ENCODE results near the gene DPM3.
"Not testable (repeated sequence)": the region's sequence is repeated elsewhere in the genome, so short reads cannot be mapped to it uniquely, and the experiment has no call there.

DPM3 gene

DNA sequence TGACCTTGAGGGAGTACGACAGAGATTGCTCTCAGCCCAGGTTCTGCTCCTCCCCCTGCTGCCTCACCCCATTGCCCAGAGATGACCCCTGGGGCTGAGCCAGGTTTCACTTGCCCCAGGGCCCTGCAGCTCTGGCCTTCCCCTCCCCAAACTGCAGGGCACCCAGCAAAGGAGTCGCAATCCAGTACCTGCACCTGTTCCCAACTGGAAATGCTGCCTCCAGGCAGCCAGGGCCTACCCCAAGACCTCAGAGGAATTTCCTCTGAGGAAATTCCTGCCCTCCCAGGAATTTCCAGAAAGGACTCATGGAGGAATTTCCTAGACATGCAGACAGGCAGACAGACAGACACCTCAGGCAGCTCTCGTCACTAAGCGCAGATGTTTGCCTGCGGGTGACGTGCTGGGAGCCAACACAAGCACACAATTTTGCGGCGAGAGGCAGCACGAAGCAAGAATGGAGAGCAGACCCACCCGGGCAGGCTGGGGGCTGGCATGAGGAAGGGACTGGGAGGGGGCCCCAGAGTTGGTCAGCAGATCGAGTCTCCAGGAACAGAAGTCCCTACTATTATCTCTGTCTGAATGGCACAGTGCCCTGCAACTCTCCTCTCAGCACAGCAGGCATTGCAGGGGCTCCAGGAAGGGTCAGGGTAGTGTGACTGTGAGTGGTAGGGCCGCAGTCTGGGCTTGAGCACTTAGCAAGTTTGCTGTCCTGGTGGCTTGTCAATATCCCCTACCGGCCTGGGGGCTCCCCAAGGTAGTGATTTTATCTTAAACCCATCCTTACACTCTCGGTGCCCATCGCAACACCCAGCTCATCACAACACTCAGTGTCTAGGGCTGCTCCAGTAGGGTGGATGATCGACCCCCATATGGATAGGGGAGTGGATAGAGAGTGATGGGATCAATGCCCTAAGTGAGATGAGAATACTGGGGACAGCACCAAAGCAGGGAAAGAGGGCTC lies 15.5 kb downstream of the DPM3 start:
- DNase-seq: peak; percentile 35

GRCh38 chr1:155123801-155124200 lies 16.5 kb downstream of the DPM3 start:
- no peak for DNase-seq

GRCh38 chr1:155122308-155122707 lies 18.0 kb downstream of the DPM3 start:
- no peak for DNase-seq

GRCh38 chr1:155121249-155121648 lies 19.1 kb downstream of the DPM3 start:
- DNase-seq: no peak

GRCh38 chr1:155120253-155120652 lies 20.1 kb downstream of the DPM3 start:
- DNase-seq: no peak

DNA sequence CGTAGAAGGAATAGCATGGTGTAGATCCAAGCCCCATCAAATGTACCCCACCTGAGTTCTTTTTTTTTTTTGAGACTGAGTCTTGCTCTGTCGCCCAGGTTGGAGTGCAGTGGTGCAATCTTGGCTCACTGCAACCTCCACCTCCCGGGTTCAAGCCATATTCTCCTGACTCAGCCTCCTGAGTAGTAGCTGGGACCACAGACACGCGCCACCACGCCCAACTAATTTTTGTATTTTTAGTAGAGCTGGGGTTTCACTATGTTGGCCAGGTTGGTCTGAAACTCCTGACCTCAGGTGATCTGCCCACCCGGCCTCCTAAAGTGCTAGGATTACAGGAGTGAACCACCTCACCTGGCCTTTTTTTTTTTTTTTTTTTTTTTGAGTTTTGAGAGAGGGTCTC lies 22.2 kb downstream of the DPM3 start:
- not testable (repeated sequence) for DNase-seq

GRCh38 chr1:155117610-155118009 lies 22.7 kb downstream of the DPM3 start:
- no peak for DNase-seq

GRCh38 chr1:155116113-155116764 lies 24.1 kb downstream of the DPM3 start:
- DNase-seq: no peak

DNA sequence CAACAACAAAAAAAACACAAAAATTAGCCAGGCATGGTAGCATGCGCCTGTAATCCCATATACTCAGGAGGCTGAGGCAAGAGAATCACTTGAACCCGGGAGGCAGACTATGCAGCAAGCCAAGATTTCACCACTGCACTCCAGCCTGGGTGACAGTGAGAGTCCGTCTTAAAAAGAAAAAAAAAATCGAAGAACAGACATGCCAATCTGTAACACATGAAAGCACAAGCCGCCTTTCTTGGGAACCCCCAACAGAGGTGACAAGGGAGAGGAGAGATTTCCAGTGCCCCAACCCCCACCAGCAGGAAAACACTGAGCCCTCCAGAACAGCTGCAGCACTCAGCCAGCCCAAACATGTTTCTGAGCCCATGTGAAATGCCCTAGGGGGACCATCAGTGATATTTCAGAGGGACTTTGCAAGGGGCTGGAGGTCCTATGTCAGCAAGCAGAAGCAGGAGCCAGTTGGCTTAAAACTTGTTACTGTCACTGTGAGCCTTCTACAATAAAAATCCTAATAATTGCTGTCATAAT lies 26.8 kb downstream of the DPM3 start:
- DNase-seq: no peak

- no peak for DNase-seq
Observed at GRCh38 chr1:155110826-155111225, 29.5 kb downstream of the DPM3 start.

DNA sequence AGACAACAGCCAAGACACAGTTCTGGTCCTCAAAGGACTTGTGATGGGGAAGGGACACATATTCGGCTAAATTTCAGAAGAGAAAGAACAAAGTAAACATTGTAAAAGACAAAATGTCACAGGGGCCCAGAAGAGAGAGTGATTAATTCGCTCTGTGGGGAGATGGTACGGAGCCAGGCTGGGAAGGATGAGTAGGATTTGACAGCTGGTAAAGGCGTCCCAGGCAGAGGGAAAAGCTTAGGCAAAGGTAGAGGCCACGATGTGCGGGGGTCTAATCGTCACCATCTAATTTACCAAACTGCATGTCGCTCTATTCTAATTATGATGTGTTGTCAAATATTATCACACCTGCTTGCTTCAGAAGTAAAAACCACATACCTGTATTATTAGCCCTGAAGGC lies 29.9 kb downstream of the DPM3 start:
- no peak for DNase-seq

GRCh38 chr1:155108296-155108695 lies 32.0 kb downstream of the DPM3 start:
- no peak for DNase-seq

DNA sequence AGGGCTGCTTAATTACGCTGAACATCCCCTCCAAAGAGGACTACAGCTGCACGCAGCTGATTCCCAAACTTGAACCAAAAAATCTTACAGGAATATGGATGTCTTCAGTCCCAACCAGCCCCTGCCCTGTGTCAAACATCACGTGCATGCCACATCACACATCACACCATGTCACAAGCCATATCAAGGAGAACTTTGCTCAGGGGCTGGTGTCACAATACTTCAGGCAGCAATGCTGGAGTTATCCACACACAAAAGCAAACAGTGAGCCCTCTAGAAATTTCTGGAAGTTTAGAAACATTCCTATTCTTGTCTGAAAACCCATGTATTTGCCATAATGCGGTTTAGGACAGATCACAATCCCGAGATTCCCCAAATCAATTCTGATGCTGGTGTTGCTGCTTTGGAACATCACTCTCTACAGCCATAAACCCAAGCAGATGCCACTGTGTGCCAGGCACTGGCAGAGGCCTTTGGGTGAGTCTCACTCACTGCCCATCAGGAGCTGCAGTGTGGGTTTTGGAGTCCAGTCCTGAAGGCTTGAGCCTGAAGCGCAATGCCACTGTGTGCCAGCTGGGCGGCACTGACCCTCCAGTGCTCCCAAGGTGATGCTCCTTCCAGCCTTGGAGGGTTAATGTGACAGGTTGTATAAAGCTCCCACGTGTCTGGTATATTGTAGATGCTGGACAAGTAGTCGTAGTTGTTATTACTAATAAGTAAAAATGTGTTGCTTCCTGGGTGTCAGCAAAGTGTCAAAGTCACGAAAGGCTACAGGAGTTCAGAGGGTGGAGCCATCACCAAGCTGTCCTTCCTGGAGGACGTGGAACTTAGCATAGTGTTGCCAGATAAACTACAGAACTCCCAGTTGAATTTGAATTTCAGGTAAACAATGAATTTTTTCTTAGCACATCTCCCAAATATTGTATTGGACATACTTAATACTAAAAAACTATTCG lies 32.7 kb downstream of the DPM3 start:
- no peak for DNase-seq

DNA sequence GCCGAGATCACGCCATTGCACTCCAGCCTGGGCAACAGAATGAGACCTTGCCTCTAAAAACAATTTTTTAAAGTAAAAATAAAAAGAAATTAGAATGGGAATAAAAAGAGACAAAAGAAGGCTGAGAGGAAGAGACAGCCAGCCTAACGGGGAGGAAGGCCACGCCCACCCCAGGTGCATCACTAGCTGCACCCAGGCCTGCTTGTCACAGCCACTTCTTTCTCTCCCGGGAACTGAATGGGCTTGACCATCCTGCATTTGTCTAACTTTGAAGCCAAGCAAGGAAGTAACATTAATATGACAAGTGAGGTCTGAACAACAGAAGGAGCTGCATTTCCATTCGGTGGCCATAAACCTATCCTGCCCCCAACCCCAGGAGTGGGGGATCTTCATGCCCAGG lies 33.5 kb downstream of the DPM3 start:
- DNase-seq: no peak

DNA sequence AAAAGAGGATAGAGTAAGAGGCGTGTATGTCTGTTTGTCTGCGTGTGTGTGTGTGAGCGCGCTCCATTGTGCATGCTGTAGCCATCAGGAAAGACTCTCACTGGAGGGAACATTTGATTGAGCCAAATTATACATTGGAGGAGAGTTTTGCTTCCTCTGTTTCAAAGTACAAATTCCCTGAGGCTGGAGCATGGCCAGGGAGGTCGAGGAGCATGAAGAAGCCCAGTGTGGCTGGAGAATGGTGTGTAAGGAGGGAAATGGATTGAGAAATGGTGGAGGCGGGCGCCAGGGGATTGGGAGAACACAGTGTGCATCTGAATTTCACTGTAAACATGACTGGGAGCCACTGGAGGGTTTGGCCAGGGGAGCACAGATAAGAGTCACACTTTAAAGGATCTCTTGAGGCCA lies 34.7 kb downstream of the DPM3 start:
- DNase-seq: no peak

DNA sequence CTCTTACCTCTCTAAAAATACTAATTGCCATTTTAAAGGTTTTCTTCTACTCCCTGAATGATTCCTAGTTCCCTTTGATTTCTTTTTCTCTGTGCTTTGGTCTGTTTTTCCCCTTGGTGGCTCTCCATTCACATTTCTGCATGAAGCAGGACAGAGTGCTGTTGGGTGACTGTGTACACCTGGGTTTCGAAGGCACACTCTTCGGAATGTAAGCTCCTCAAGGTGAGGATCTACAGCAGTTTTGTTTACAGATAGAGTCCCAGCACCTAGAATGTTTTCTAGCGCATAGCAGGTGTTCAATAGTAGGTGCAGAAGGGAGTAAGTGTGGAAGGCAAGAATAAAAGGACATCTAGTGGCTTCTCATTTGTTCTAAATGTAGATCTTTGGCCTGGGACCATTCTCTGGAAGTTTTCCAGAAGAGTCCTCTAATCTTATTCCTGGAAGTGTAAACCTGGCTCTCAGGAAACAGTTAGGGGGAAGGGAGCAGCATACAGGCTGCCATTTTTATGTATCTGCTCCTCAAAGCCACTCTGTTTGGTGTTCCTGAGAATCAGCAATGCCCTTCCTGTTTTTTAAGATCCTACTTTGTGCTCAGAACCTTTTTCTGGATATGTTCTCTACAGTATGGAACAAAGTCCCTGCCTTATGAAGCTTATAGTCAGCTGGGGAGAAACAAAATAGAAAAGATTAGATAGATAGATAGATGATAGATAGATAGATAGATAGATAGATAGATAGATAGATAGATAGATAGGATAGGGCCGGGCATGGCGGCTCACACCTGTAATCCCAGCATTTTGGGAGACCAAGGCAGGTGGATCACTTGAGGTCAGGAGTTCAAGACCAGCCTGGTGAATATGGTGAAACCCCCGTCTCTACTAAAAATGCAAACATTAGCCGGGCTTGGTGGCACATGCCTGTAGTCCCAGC lies 35.5 kb downstream of the DPM3 start:
- DNase-seq: no peak

DNA sequence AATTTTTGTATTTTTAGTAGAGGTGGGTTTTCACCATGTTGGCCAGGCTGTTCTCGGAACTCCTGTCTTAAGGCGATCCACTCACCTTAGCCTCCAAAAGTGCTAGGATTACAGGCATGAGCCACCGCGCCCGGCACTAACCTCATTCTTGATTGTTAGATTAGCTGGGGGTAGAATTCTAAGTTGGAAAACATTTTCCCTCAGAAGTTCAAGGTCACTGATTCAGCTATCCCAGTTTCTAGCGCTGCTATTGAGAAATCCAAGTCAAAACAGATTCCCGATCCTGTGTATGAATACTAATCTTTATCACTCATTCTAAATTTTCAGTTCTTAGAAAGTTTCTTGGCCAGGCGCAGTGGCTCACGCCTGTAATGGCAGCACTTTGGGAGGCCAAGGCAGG lies 37.0 kb downstream of the DPM3 start:
- no peak for DNase-seq

DNA sequence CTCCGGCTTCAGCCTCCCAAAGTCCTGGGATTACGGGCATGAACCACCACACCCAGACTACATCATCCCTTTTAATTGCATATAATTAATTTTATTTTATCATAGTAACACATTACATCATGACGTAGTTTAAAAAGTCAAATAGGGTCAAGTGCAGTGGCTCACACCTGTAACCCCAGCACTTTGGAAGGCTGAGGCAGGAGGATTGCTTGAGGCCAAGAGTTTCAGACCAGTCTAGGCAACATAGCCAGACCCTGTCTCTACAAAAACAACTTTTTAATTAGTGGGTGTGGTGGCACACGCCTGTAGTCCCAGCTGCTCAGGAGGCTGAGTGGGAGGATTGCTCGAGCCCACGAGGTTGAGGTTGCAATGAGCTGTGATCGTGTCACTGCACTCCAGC lies 41.0 kb downstream of the DPM3 start:
- no peak for DNase-seq

DNA sequence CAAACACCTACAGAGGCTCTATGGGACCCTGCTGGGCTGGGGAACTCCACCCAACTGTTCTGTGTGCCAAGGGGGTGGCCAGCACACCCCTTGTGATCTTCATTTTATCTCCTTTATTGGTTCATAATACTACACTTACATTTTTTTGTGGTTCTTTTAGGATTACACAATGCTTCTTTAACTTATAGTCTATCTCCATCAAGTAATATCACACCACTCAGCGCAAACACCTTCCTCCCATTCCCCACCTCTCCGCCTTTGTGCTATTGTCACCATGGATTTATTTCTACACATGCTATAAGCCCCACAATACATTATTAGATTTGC lies 45.7 kb downstream of the DPM3 start:
- no peak for DNase-seq

DNA sequence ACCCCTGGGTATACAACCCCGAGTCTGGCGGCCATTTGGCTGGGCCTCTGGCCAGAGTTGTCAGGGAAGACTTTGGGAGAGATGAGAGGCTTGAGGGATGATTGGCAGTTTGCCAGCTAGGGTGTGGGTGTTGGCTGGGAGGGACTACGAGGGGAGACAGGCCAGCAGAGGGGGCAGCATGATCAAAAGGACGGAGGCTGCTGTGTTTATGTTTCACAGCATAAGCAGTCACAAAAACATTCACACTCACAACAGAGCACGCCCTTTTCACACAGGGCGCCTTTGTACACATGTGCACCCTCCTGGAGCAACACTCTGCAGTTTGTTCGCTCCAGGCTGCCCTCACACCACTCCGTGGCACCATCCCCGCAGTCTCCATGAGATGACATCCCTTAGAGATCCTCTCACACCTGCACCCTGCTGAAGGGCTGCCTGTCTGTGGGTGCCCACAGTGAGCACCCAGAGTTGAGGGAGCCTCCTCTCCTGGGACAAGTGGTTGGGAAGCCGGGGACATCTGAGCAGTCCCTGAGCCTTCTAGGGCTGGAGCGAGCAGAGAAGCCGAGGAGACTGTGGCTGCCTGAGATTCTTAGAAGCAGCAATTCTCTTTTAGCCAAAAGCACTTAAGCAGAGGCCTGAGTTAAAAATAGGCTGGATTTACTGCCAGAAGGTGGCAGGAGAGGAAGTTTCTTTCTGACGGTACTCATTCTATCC lies 46.3 kb downstream of the DPM3 start:
- peak; percentile 33 for DNase-seq

GRCh38 chr1:155092641-155093040 lies 47.7 kb downstream of the DPM3 start:
- DNase-seq: no peak
